K562 (cell line): ENCODE results near the gene POLR3GL. TPM values are rescaled to one million over a fixed set of nuclear protein-coding genes. Genes with fewer than 3 reads are reported as not detected.

ENCODE experiments used
- ARNT ChIP-seq, 2 experiments: fragments of 450-650 bp; IDR thresholded peaks; 2 replicates each; pipeline ENCODE4 v1.6.1; 2016; ENCODE audit warnings: mild to moderate bottlenecking in 1 of 2
- BRD9 ChIP-seq: fragments of 450-650 bp; IDR thresholded peaks from 2 replicates; pipeline ENCODE4 v1.6.1; 2018; ENCODE audit warnings: low read depth; ENCODE audit not compliant: partially characterized antibody
- CHD4 ChIP-seq: fragments of 200-600 bp; sonication (generic); IDR thresholded peaks from 3 replicates; pipeline ENCODE4 v1.6.1; 2012; ENCODE audit warnings: low read depth, mild to moderate bottlenecking, mixed read lengths, low read length, inconsistent platforms; ENCODE audit not compliant: insufficient read depth, insufficient replicate concordance, poor library complexity, severe bottlenecking
- ETV6 ChIP-seq, 3 experiments: fragments of 150-350 bp in 1 of 3; sonication (generic) in 1 of 3; formaldehyde crosslinking in 1 of 3; IDR thresholded peaks; 2 replicates each; pipeline versions ENCODE4 v1.6.1 to v1.8.0; 2014 to 2022; ENCODE audit warnings: borderline replicate concordance in 2 of 3, low read depth in 2 of 3, antibody characterized with exemption in 1 of 3, low read length in 1 of 3, mild to moderate bottlenecking in 1 of 3, missing genetic modification reagents in 1 of 3
- HDAC2 ChIP-seq: fragments of 450-650 bp; IDR thresholded peaks from 2 replicates; pipeline ENCODE4 v1.6.1; 2016; ENCODE audit warnings: mild to moderate bottlenecking
- HDGF ChIP-seq: fragments of 450-650 bp; IDR thresholded peaks from 2 replicates; pipeline ENCODE4 v1.6.1; 2016
- HMG20B ChIP-seq: fragments of 250-450 bp; sonication (Bioruptor Pico); IDR thresholded peaks from 2 replicates; pipeline ENCODE4 v1.5.0; 2021; ENCODE audit warnings: mild to moderate bottlenecking
- KLF13 ChIP-seq: fragments of 450-650 bp; IDR thresholded peaks from 2 replicates; pipeline ENCODE4 v1.6.1; 2016; ENCODE audit warnings: missing genetic modification characterization, low read depth, mild to moderate bottlenecking, missing compliant biosample characterization, moderate library complexity, borderline replicate concordance
- MEF2A ChIP-seq: IDR thresholded peaks from 2 replicates; pipeline ENCODE4 v1.6.1; 2011; ENCODE audit warnings: low read depth, mild to moderate bottlenecking, low read length, moderate library complexity; ENCODE audit not compliant: control insufficient read depth
- MEIS2 ChIP-seq: fragments of 450-650 bp; IDR thresholded peaks from 2 replicates; pipeline ENCODE4 v1.6.1; 2014; ENCODE audit warnings: mild to moderate bottlenecking; ENCODE audit not compliant: partially characterized antibody
- PML ChIP-seq: IDR thresholded peaks from 2 replicates; pipeline ENCODE4 v1.6.1; 2012; ENCODE audit warnings: low read length, inconsistent platforms
- POLR2AphosphoS5 ChIP-seq: IDR thresholded peaks from 2 replicates; pipeline ENCODE4 v1.6.1; 2011; ENCODE audit warnings: mild to moderate bottlenecking, low read depth, low read length, moderate library complexity; ENCODE audit not compliant: control insufficient read depth, insufficient read depth
- SMAD4 ChIP-seq: fragments of 250-450 bp; sonication (Bioruptor Pico); conservative IDR thresholded peaks from 2 replicates; pipeline ENCODE4 v1.8.0; 2021; ENCODE audit warnings: inconsistent platforms, mild to moderate bottlenecking, moderate library complexity
- SMARCA4 ChIP-seq: fragments of 450-650 bp; IDR thresholded peaks from 2 replicates; pipeline ENCODE4 v1.6.1; 2016
- ZBTB7A ChIP-seq: IDR thresholded peaks from 2 replicates; pipeline ENCODE4 v1.6.1; 2011; ENCODE audit warnings: low read depth, mild to moderate bottlenecking, low read length, moderate library complexity, borderline replicate concordance; ENCODE audit not compliant: control insufficient read depth
- ZNF253 ChIP-seq: fragments of 250-450 bp; sonication (Bioruptor Pico); conservative IDR thresholded peaks from 2 replicates; pipeline ENCODE4 v1.6.1; 2021; ENCODE audit warnings: mild to moderate bottlenecking
- ZNF592 ChIP-seq: fragments of 450-650 bp; IDR thresholded peaks from 2 replicates; pipeline ENCODE4 v1.6.1; 2017; ENCODE audit warnings: antibody characterized with exemption, mild to moderate bottlenecking
- polyA plus RNA-seq, 8 experiments: library from polyadenylated mRNA; depleted of rRNA in 4 of 8; stranded (reverse) in 5 of 8; unstranded in 3 of 8; fragments of >200 nt; fragmentation: Nextera tagmentation in 2 of 8; fragmentation: Illumina TruSeq in 1 of 8; extraction: Ambion mirVana in 2 of 8; extraction: Trizol in 1 of 8; gene quantifications; 2 replicates each; pipeline versions ENCODE4 v1.2.1 to v1.2.3, GENCODE V29; 2011 to 2014; ENCODE audit warnings: inconsistent platforms in 1 of 8, missing spikeins in 1 of 8
- total RNA-seq, 7 experiments: library from RNA; depleted of rRNA in 6 of 7; stranded (reverse); fragments of >200 nt in 6 of 7; fragmentation: Illumina TruSeq in 2 of 7; extraction: Trizol in 2 of 7; gene quantifications; 2 replicates each; pipeline versions ENCODE4 v1.2.1 to v1.2.3, GENCODE V29; 2011 to 2021; ENCODE audit warnings: low replicate concordance in 1 of 7

Gene POLR3GL
- total and polyA plus RNA-seq, 9 of the 15 experiments (the other 6 are each of a cell fraction or from before 2014, with no cell fraction given): 14.6 to 48.4 (median 38.2) TPM

GRCh38 chr1:145997016-145997717 is 32.7 kb downstream of the POLR3GL start (continued):
- TF ChIP-seq CHD4 (no peak), KLF13 (tag) (0 out of 2 replicates have a peak, but pooled peaks have one; percentile 20), ETV6 (IDR thresholded peaks at IDR 0.05; ENCODE audit: borderline replicate concordance in 1 of 2, low read depth in 2 of 2, low read length in 1 of 2) (no peak), ETV6 (CRISPR knock-in tag; IDR thresholded peaks at IDR 0.05; ENCODE audit: borderline replicate concordance) (no peak), HMG20B (CRISPR knock-in tag) (no peak), MEF2A (0 out of 2 replicates have a peak, but pooled peaks have one; percentile 43), BRD9 (peak; percentile 36), SMARCA4 (peak; percentile 80), ZNF592 (peak; percentile 76; the same call in 1 of the 2 replicates), ARNT (IDR thresholded peaks at IDR 0.05) (peak in 1 of 2 experiments; percentile 8; a peak in 2 of 4 replicates), ZBTB7A (peak; percentile 73), PML (peak; percentile 44; the same call in 1 of the 2 replicates), HDGF (peak; percentile 90; the same call in 1 of the 2 replicates), MEIS2 (peak; percentile 28), HDAC2 (peak; percentile 16), ZNF253 (0 out of 2 replicates have a peak, but pooled peaks have one; percentile 57), POLR2AphosphoS5 (0 out of 2 replicates have a peak, but pooled peaks have one; percentile 38), SMAD4 (peak; percentile 7; the same call in 1 of the 2 replicates)
